Ectodermal cell (in vitro differentiated cells): Measurements from ENCODE around the gene ZNF614.
"Not testable (repeated sequence)": the region's sequence is repeated elsewhere in the genome, so short reads cannot be mapped to it uniquely, and the experiment has no call there.

ENCODE experiments used
- H3K27ac ChIP-seq: 2 replicates; pipeline ENCODE4 v1.7.0; 2013; ENCODE audit warnings: mild to moderate bottlenecking, low read depth, low read length; ENCODE audit not compliant: insufficient read depth, poor library complexity, severe bottlenecking
- H3K27me3 ChIP-seq: 2 replicates; pipeline ENCODE4 v1.7.0; 2013; ENCODE audit warnings: mild to moderate bottlenecking, low read length; ENCODE audit not compliant: insufficient read depth, control insufficient read depth, poor library complexity, severe bottlenecking
- H3K36me3 ChIP-seq: one replicate; pipeline ENCODE4 v1.7.0; 2013; ENCODE audit warnings: low read length; ENCODE audit not compliant: control insufficient read depth, insufficient read depth
- H3K4me1 ChIP-seq: one replicate; pipeline ENCODE4 v1.7.0; 2013; ENCODE audit warnings: low read length; ENCODE audit not compliant: control insufficient read depth, insufficient read depth
- H3K4me3 ChIP-seq: 2 replicates; pipeline ENCODE4 v1.7.0; 2013; ENCODE audit warnings: low read depth, low read length, control low read depth; ENCODE audit not compliant: insufficient read depth
- H3K9me3 ChIP-seq: 2 replicates; pipeline ENCODE4 v1.7.0; 2013; ENCODE audit warnings: mild to moderate bottlenecking, low read length, moderate library complexity; ENCODE audit not compliant: control insufficient read depth
- WGBS, 2 experiments: methylation state at CpG; one replicate each; pipeline ENCODE4 v1.1.7; 2013; ENCODE audit warnings: missing lambda C conversion rate in 2 of 2; 5-methylcytosine and 5-hydroxymethylcytosine counted together

Gene ZNF614

DNA sequence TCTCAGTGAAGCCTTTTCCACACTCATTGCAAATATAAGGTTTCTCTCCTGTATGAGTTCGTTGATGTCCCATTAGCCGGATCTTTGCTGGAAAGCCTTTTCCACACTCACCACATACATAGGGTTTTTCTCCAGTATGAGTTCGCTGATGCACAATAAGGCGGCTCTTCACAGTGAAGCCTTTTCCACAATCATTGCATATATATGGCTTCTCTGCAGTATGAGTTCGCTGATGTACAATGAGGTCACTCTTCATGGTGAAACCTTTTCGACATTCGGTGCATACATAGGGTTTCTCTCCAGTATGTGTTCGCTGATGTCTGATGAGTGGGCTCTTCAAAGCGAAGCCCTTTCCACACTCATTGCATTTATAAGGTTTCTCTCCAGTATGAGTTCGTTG lies 34.8 kb downstream of the ZNF614 start:
- Histone ChIP-seq H3K9me3 (peaks cover 9% of the 10 kb centered on the region), H3K4me3 (no peak overlapping the region)

DNA sequence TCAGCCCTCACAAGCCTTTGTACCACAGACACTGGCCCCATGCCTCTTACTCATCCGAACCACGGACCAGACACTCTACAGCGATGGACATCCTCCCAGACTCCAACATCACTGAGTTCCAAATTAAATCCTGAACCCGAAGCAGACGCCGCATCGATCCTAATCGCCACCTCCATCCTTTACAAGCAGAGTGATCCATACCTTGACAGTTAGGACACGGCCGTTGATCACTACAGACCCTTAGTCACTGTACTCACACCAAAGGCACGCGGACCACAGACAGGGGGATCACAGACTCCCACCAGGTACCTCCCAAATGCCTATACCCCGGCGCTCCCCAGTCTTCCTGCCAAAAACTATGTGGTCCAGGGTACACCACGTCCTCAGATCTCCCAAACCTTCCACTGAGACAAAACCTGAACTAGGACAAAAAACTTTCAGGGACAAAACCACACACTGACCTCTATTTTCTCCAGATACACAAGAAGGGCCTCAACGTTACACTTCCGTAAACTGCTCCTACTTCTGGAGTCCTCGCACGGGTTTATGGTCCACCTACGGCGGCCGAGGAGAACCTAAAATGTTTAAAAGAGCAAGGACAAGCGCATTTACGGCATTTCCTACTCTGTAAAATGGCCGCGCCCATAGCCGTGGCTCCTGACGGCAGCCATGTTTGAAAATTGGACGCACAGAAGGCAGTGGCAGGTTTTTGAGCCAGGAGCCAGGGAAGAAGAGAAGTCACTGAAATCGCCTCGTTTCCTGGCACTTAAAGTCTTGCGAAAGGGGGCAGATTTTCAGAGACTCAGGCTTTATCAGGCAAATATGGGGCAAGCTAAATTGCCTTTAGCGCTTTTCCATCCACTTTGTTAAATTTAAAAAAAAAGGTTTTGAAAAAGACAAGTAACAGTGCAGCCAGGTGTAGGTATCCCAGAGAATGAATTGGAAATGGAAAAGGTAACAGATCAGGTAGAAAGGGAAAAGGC lies 41.6 kb downstream of the ZNF614 start, which contains the start of gene ZNF350:
Gene ZNF350, minus strand, starts transcription at position 532 of the 983 bp plus-strand sequence. CDS start 12,480 bp downstream, outside the sequence.
- Histone ChIP-seq H3K9me3 (no peaks in the 10 kb centered on the region), H3K4me1 (no peaks in the 10 kb centered on the region), H3K27ac (no peak within 1 kb of the TSS), H3K4me3 (peak within 1 kb of the TSS; percentile 53), H3K27me3 (no peaks in the 10 kb centered on the region), H3K36me3 (no peaks in the 10 kb centered on the region)
- 12 to 14% methylated on average over 33 of the region's 33 CpGs for WGBS, 2 experiments

More for the DNA sequence above, 34.8 kb downstream of the ZNF614 start:
- H3K4me1 ChIP-seq, result no peaks in the 10 kb centered on the region
- H3K36me3 ChIP-seq, result peaks cover 44% of the 10 kb centered on the region
- no peaks in the 10 kb centered on the region for H3K27me3 ChIP-seq
- no peak overlapping the region for H3K27ac ChIP-seq
- WGBS, 2 experiments, result 95 to 96% methylated on average over 9 to 10 of the region's 10 CpGs

DNA sequence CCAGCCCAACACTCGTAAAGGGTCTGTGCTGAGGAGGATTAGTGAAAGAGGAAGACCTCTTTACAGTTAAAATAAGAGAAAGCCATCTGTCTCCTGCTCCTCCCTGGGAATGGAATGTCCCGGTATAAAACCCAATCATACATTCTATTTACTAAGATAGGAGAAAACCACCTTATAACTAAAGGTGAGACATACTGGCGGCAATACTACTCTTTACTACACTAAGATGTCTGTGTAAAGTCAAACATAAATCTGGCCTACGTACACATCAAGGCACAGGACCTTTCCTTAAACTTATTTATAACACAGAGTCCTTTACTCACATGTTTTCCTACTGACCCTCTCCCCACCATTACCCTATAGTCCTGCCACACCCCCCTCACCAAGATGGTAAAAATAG lies 44.8 kb downstream of the ZNF614 start:
- WGBS, 2 experiments, result 88 to 94% methylated on average over 4 of the region's 4 CpGs
- no peaks in the 10 kb centered on the region for H3K4me1 ChIP-seq
- H3K27me3 ChIP-seq, result no peaks in the 10 kb centered on the region
- no peak overlapping the region for H3K27ac ChIP-seq
- H3K36me3 ChIP-seq, result no peaks in the 10 kb centered on the region
- no peak overlapping the region for H3K4me3 ChIP-seq
- H3K9me3 ChIP-seq, result no peaks in the 10 kb centered on the region

DNA sequence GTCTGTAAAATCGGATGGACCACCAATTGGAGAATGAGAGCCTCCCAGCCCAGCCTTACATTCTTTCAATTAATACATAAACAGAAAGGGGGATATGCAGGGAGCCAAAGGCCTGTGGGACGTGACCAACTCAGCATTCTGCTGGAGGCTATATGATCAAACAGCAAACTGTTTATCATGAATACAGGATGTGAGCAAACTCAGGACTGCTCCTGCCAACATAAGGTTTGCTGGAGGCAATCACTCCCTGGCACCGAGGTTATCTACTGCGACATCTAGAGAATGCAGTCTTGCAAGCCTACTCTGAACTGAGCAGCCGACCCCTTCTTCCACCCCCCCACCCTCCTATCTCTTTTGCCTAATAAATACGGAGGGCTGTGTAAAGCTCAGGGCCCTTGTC lies 47.3 kb downstream of the ZNF614 start:
- H3K36me3 ChIP-seq, H3K9me3 ChIP-seq, H3K27ac ChIP-seq, H3K4me3 ChIP-seq, H3K4me1 ChIP-seq, H3K27me3 ChIP-seq: not testable (repeated sequence)
- 90 to 93% methylated on average over 5 to 6 of the region's 6 CpGs for WGBS, 2 experiments

DNA sequence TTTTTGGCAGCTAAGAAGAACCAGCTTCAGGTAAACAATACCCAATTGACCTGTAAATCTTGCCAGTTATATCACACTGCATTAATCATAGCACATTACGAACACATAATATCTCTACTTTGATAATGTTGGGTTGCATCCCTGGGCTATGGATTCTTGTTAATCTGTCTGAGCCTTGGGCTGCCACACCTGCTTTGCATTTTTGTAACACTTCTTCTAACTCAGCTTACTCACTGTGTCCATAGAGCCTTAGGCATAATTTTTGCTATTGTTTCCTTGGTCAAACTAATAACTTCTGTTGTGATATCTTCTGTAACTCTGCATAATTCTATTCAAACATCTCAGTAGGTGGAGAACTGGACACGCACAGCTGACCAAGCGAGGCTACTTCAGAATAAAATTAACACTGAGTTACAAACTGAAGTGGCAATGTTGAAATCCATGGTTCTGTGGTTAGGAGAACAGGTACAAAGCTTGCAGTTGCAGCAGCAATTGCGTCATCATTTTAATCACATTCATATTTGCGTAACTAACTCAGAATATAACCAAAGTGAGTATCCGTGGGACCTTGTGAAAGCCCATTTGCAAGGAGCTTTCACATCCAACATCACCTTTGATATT lies 48.0 kb downstream of the ZNF614 start:
- Histone ChIP-seq H3K27ac (no peak overlapping the region), H3K4me3 (no peak overlapping the region), H3K9me3 (no peaks in the 10 kb centered on the region), H3K36me3 (no peaks in the 10 kb centered on the region), H3K4me1 (no peaks in the 10 kb centered on the region), H3K27me3 (no peaks in the 10 kb centered on the region)
- WGBS, 2 experiments, result 98 to 100% methylated on average over 6 of the region's 6 CpGs

DNA sequence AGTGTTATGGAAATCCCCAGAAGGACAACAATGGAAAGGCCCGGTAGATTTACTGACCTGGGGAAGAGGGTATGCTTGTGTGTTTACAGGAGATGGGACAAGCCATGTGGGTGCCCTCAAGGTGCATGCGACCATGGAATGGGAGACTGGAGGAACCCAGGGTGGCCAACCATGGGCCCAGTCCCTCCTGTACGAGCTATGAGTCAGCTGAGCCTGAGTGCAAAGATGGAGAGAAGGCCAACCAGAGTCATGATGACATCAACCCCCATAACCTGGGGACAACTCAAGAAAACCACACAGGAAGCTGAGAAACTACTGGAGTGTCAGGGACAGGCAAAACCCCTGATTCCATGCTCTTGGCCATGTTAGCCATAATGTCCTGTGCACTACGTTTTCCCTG lies 49.3 kb downstream of the ZNF614 start:
- Histone ChIP-seq H3K27ac (no peak overlapping the region), H3K4me3 (no peak overlapping the region), H3K27me3 (no peaks in the 10 kb centered on the region), H3K9me3 (no peaks in the 10 kb centered on the region), H3K4me1 (no peaks in the 10 kb centered on the region), H3K36me3 (peaks cover 5% of the 10 kb centered on the region)
- 91 to 95% methylated on average over 4 of the region's 4 CpGs for WGBS, 2 experiments

DNA sequence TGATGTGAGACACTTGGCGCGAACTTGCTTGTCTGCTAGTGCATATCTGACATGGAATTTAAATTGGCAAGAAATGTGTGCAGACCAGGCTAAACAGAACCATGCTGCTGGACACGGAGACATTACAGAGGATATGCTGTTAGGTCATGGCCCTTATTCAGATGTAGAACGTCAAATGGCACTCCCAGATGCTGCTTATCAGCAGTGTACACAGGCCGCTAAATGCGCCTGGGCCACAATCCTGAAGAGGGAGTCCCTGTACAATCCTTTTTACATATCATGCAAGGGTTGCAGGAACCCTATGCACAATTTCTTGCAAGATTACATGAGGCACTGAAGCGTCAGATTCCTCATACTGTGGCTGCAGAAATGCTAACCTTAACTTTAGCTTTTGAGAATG lies 50.8 kb downstream of the ZNF614 start:
- Histone ChIP-seq H3K9me3 (no peaks in the 10 kb centered on the region), H3K4me3 (no peak overlapping the region), H3K27me3 (no peaks in the 10 kb centered on the region), H3K4me1 (no peaks in the 10 kb centered on the region), H3K36me3 (peaks cover 14% of the 10 kb centered on the region), H3K27ac (no peak overlapping the region)
- WGBS, 2 experiments, result 93 to 96% methylated on average over 7 of the region's 7 CpGs

DNA sequence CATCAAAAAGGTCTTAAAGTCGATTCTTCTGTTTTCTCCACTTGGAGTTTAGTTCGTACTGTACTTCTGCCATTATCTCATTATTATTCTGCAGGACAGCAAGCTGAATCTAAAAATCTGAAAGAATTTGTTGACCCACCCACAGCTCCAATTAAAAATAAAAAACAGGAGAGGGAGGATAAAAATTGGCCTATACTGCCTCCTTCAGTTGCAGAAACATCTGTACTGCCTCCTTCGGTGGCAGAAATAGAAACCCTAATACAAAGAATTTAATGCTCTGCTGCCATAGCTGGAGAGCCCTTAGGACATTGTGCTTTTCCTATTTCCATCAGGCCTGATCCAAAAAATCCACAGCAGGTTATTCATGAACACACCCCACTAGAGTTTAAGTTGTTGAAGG lies 51.3 kb downstream of the ZNF614 start:
- H3K4me3 ChIP-seq, result no peak overlapping the region
- H3K27ac ChIP-seq, result no peak overlapping the region
- H3K36me3 ChIP-seq, result peaks cover 19% of the 10 kb centered on the region
- WGBS, 2 experiments, result 95 to 97% methylated on average over 3 of the region's 3 CpGs
- H3K27me3 ChIP-seq, result no peaks in the 10 kb centered on the region
- H3K4me1 ChIP-seq, result no peaks in the 10 kb centered on the region
- H3K9me3 ChIP-seq, result no peaks in the 10 kb centered on the region

DNA sequence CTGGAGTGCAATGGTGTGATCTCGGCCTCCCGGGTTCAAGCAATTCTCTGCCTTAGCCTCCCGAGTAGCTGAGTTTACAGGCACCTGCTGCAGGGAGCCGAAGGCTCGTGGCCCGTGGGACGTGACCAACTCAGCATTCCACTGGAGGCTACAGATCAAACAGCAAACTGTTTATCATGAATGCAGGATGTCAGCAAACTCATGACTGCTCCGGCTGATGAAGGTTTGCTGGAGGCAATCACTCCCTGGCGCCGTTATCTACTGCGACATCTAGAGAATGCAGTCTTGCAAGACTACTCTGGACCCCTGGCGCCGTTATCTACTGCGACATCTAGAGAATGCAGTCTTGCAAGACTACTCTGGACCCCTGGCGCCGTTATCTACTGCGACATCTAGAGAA lies 52.4 kb downstream of the ZNF614 start:
- H3K4me3 ChIP-seq, H3K9me3 ChIP-seq, H3K27ac ChIP-seq, H3K27me3 ChIP-seq, H3K4me1 ChIP-seq: not testable (repeated sequence)
- H3K36me3 ChIP-seq, result peaks cover 29% of the 10 kb centered on the region
- 94% methylated on average over 17 of the region's 17 CpGs for WGBS, 2 experiments

DNA sequence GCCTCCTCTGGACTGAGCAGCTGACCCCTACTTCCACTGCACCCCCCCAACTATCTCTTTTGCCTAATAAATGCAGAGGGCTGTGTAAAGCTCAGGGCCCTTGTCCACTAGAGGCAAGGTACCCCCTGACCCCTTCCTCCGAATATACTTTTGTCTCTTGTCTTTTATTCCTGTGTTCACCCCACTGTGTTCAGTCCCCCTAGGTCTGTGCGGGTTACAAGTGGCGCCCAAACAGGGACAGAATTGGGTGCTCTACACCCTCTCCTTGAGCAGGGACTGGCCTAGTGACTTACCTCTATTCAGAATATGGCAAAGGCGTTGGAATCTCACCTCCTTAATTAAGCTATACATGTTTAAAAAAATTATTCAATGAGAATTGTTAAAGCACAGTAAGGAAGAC lies 56.6 kb downstream of the ZNF614 start:
- Histone ChIP-seq H3K9me3 (no peaks in the 10 kb centered on the region), H3K4me1 (no peaks in the 10 kb centered on the region)
- WGBS, 2 experiments, result 87 to 95% methylated on average over 3 to 4 of the region's 4 CpGs

More for the DNA sequence above, 56.6 kb downstream of the ZNF614 start:
- Histone ChIP-seq H3K4me3 (no peak overlapping the region), H3K36me3 (peaks cover 54% of the 10 kb centered on the region), H3K27me3 (no peaks in the 10 kb centered on the region), H3K27ac (no peak overlapping the region)
